Natural killer cell (primary cell): ENCODE data around the gene CRYBA4. TPM values are rescaled to one million over a fixed set of nuclear protein-coding genes. Genes with fewer than 3 reads are reported as not detected.

Experiments used
- ATAC-seq, 3 donors: fragments of 150-1000 bp in 2 of 3; fragments of 200-7000 bp in 1 of 3; cut with Tn5 transposase; 1 replicate in 1 of 3; 2 replicates in 2 of 3; pipeline ENCODE4 v1.10.0; 2021; ENCODE audit warnings: mild to moderate bottlenecking in 2 of 3, moderate library complexity in 2 of 3
- DNase-seq, 2 donors: peaks; one replicate each; pipeline versions ENCODE4 v3.0.0 to v3.0.0-alpha.2; 2013 to 2021; ENCODE audit warnings: mixed read lengths in 1 of 2
- H3K27ac ChIP-seq: one replicate; pipeline ENCODE4 v1.5.1; 2013; ENCODE audit warnings: mild to moderate bottlenecking, low read length
- H3K27me3 ChIP-seq: one replicate; pipeline ENCODE4 v1.6.1; 2013; ENCODE audit warnings: low read length; ENCODE audit not compliant: control insufficient read depth, insufficient read depth
- H3K36me3 ChIP-seq: one replicate; pipeline ENCODE4 v1.6.1; 2013; ENCODE audit warnings: low read length; ENCODE audit not compliant: control insufficient read depth, insufficient read depth
- H3K4me1 ChIP-seq: one replicate; pipeline ENCODE4 v1.6.1; 2013; ENCODE audit warnings: low read length; ENCODE audit not compliant: control insufficient read depth, insufficient read depth
- H3K4me3 ChIP-seq: one replicate; pipeline ENCODE4 v1.5.1; 2013; ENCODE audit warnings: low read length
- H3K9me3 ChIP-seq: one replicate; pipeline ENCODE4 v1.6.1; 2013; ENCODE audit warnings: low read length; ENCODE audit not compliant: control insufficient read depth, insufficient read depth
- H3K27ac Mint-ChIP-seq, 2 donors: one replicate each; pipeline ENCODE4 v1.8.0; 2022; ENCODE audit warnings: mild to moderate bottlenecking in 2 of 2, mixed read lengths in 2 of 2, moderate library complexity in 1 of 2
- H3K27me3 Mint-ChIP-seq, 2 donors: one replicate each; pipeline ENCODE4 v1.8.0; 2022; ENCODE audit warnings: low read depth in 2 of 2, mixed read lengths in 2 of 2
- H3K36me3 Mint-ChIP-seq: one replicate; pipeline ENCODE4 v1.8.0; 2022; ENCODE audit warnings: mixed read lengths
- H3K4me1 Mint-ChIP-seq, 2 donors: one replicate each; pipeline ENCODE4 v1.8.0; 2022; ENCODE audit warnings: mixed read lengths in 2 of 2
- H3K4me3 Mint-ChIP-seq: one replicate; pipeline ENCODE4 v1.8.0; 2022; ENCODE audit warnings: mild to moderate bottlenecking, moderate library complexity, mixed read lengths
- H3K9me3 Mint-ChIP-seq, 2 donors: one replicate each; pipeline ENCODE4 v1.8.0; 2022; ENCODE audit warnings: mixed read lengths in 2 of 2
- WGBS: methylation state at CpG from one replicate; pipeline ENCODE4 v1.1.7; 2013; ENCODE audit warnings: missing lambda C conversion rate; ENCODE audit not compliant: insufficient coverage; 5-methylcytosine and 5-hydroxymethylcytosine counted together
- intact Hi-C: fragments of 100-400 bp; cut with micrococcal nuclease; formaldehyde crosslinking; loops from one replicate; pipeline ENCODE4 v1.14.2; 2022
- total RNA-seq, 4 donors: library from RNA; stranded (reverse); fragments of 120-200 nt in 1 of 4; gene quantifications; one replicate each; pipeline versions ENCODE4 v1.2.3 to v1.2.4, GENCODE V29; 2013 to 2022
- TF ChIP-seq, protein P1 (sequence below): fragments of 200-600 bp; IDR thresholded peaks from one replicate; pipeline ENCODE4 v1.8.0; 2022; ENCODE audit warnings: antibody characterized with exemption

Gene CRYBA4
- total RNA-seq, 3 donors from 2014 or later (not counting 1 experiment from before 2014, with no cell fraction given): 0.59 TPM; not detected in 2

DNA sequence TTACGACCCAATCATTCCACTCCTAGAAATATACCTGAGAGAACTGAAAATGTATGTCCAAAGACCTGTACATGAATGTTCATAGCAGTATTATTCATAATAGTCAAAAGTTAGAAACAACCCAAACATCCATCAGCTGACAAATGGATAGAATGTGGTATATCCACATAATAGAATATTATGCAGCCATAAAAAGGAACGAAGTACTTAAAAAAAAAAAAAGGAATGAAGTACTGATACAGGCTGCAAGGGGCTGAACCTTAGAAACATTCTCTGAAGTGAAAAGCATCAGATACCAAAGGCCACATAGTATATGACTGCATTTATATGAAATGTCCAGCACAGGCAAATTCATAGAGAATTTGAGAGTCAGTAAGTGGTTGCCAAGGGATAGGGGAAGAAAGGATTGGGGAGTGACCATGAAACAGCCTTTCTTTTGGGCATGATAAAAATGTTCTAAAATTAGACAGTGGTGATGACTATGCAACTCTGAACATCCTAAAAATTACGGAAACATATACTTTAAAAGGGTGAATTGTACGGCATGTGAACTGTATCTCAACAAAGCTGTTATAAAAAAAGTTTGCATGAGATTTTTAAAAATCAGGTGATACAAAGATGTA lies 33.7 kb upstream of the CRYBA4 start:
- Mint-ChIP-seq H3K4me1 (peaks cover 64 to 76% of the 10 kb centered on the region in 2 donors), H3K4me3 (peak overlapping the region; percentile 92), H3K9me3 (no peaks in the 10 kb centered on the region), H3K27ac (peak overlapping the region; percentile 92 to 94), H3K27me3 (no peaks in the 10 kb centered on the region), H3K36me3 (no peaks in the 10 kb centered on the region)
- Histone ChIP-seq H3K27ac (peak overlapping the region; percentile 57), H3K36me3 (peaks cover 4% of the 10 kb centered on the region), H3K4me1 (peaks cover 82% of the 10 kb centered on the region), H3K9me3 (no peaks in the 10 kb centered on the region), H3K27me3 (no peaks in the 10 kb centered on the region), H3K4me3 (peak overlapping the region; percentile 83)
- ATAC-seq (no peak), DNase-seq (no peak)
- TF ChIP-seq, protein P1, sequence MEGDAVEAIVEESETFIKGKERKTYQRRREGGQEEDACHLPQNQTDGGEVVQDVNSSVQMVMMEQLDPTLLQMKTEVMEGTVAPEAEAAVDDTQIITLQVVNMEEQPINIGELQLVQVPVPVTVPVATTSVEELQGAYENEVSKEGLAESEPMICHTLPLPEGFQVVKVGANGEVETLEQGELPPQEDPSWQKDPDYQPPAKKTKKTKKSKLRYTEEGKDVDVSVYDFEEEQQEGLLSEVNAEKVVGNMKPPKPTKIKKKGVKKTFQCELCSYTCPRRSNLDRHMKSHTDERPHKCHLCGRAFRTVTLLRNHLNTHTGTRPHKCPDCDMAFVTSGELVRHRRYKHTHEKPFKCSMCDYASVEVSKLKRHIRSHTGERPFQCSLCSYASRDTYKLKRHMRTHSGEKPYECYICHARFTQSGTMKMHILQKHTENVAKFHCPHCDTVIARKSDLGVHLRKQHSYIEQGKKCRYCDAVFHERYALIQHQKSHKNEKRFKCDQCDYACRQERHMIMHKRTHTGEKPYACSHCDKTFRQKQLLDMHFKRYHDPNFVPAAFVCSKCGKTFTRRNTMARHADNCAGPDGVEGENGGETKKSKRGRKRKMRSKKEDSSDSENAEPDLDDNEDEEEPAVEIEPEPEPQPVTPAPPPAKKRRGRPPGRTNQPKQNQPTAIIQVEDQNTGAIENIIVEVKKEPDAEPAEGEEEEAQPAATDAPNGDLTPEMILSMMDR: no peak
- WGBS: 67% methylated on average over 3 of the region's 4 CpGs
- intact Hi-C loops: loop anchor here (2.0 to 5.0 kb wide), 2 partner anchors 17 to 41 kb away; no protein-coding TSS in a partner anchor

DNA sequence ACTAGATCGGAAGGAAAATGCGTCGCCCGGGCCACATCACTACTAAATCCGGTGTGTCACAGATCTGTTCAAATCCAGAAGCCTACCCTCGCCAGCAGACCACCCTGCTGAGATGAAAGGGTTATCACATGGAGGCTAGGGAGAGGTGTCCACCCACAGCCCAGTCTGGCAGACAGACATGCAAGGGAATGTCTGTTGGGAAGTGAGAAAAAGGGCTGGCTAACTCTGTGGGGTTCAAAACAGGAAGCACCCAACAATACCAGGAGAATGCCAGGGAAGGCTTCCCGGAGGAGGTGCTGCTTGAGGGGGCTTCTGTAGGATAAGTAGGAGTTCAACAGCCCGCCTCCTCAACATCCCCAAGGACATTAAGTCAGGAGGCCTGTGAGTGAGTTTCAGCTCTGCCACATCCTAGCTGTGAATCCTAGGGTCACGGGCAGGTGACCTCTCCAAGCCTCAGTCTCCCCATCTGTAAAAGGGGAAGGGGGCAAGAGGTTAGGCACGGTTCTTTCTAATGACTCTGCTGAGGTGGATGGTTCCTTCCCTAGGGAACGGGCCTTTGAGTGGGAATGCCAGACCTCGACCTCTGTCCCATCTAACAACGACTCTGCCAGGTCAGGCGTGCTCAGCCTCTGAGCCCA lies 32.9 kb upstream of the CRYBA4 start:
- ATAC-seq: no peak
- no peaks in the 10 kb centered on the region for H3K27me3 ChIP-seq
- intact Hi-C loops: loop anchor here (5.0 kb wide), 1 partner anchor 42 kb away; no protein-coding TSS in a partner anchor
- no peaks in the 10 kb centered on the region for H3K27me3 Mint-ChIP-seq
- H3K36me3 Mint-ChIP-seq: no peaks in the 10 kb centered on the region
- peak overlapping the region; percentile 83 for H3K4me3 ChIP-seq
- peaks cover 3% of the 10 kb centered on the region for H3K36me3 ChIP-seq
- H3K4me1 ChIP-seq: peaks cover 83% of the 10 kb centered on the region
- H3K27ac Mint-ChIP-seq: peak overlapping the region; percentile 92 to 94
- WGBS: 24% methylated on average over 12 of the region's 14 CpGs
- H3K9me3 Mint-ChIP-seq: no peaks in the 10 kb centered on the region
- peak overlapping the region; percentile 57 for H3K27ac ChIP-seq
- TF ChIP-seq, protein P1: no peak
- DNase-seq: no peak
- no peaks in the 10 kb centered on the region for H3K9me3 ChIP-seq
- H3K4me3 Mint-ChIP-seq: peak overlapping the region; percentile 92
- peaks cover 67 to 79% of the 10 kb centered on the region in 2 donors for H3K4me1 Mint-ChIP-seq

DNA sequence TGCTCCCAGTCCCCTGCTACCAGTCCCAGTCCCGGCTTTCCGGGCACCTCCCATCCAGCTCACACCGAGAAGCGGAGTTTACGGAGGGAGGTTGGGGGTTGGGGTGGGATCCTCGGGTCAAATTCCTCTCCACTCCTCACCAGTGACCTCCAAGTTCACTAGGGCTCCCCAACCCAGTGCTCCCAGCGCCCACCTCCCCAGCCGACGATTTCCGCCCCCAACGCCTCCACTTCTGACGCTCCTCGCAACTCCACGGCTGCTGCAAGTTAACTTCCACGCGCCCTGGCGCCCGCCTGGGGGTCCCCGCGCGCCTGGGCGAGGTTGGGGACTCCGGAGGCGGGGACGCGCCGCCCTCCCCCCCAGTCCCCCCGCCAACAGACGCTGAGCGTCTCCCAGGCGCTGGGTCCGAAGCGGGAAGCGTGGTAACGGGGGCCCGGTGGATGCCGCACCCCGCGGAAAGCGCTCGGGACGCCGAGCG lies 32.4 kb upstream of the CRYBA4 start:
- TF ChIP-seq, protein P1: no peak
- 0% methylated on average over 39 of the region's 44 CpGs for whole genome bisulfite sequencing
- H3K4me3 Mint-ChIP-seq: peak overlapping the region; percentile 92

More for the DNA sequence above, 32.4 kb upstream of the CRYBA4 start:
- Mint-ChIP-seq H3K9me3 (no peaks in the 10 kb centered on the region), H3K27ac (peak overlapping the region; percentile 92 to 94), H3K4me1 (peaks cover 67 to 79% of the 10 kb centered on the region in 2 donors), H3K27me3 (no peaks in the 10 kb centered on the region), H3K36me3 (no peaks in the 10 kb centered on the region)
- Histone ChIP-seq H3K36me3 (no peaks in the 10 kb centered on the region), H3K4me1 (peaks cover 83% of the 10 kb centered on the region), H3K4me3 (peak overlapping the region; percentile 83), H3K27ac (peak overlapping the region; percentile 57), H3K27me3 (no peaks in the 10 kb centered on the region), H3K9me3 (no peaks in the 10 kb centered on the region)
- peak; percentile 4 to 22 (median 12) for ATAC-seq
- intact Hi-C loops: loop anchor here (5.0 kb wide), 1 partner anchor 42 kb away; no protein-coding TSS in a partner anchor
- peak; percentile 40 to 60 for DNase-seq
